Brain pericyte (primary cell): ENCODE measurements around the gene RDH16.

ENCODE experiments used
- DNase-seq: peaks from one replicate; pipeline ENCODE4 v3.0.0-alpha.2; 2012; ENCODE audit warnings: low read depth, low spot score

RDH16 gene

GRCh38 chr12:56957229-56958052, at the start of gene RDH16:
RDH16 (minus strand) TSS chr12:56957608; CDS start chr12:56957462, 146 bp downstream.
- no peak for DNase-seq

GRCh38 chr12:57006809-57007475, 49.5 kb upstream of the RDH16 start:
- DNase-seq: no peak

- no peak for DNase-seq
Measured at GRCh38 chr12:57005980-57006808, 48.8 kb upstream of the RDH16 start, which contains the start of gene ZBTB39. ZBTB39 (minus strand) TSS chr12:57006546; CDS start chr12:57004917, 1,629 bp downstream.

GRCh38 chr12:57004651-57005050, 47.2 kb upstream of the RDH16 start:
- DNase-seq: no peak

- DNase-seq: no peak
Measured at GRCh38 chr12:57003395-57003794, 46.0 kb upstream of the RDH16 start.

GRCh38 chr12:57001448-57001906, 44.1 kb upstream of the RDH16 start:
- DNase-seq: no peak

GRCh38 chr12:57000393-57000792, 43.0 kb upstream of the RDH16 start:
- DNase-seq: no peak

- no peak for DNase-seq
Measured at GRCh38 chr12:56999456-56999855, 42.0 kb upstream of the RDH16 start.

GRCh38 chr12:56998981-56999380, 41.6 kb upstream of the RDH16 start:
- DNase-seq: no peak

GRCh38 chr12:56998316-56998715, 40.9 kb upstream of the RDH16 start:
- DNase-seq: no peak

- DNase-seq: no peak
Measured at GRCh38 chr12:56996793-56997545, 39.6 kb upstream of the RDH16 start.

- DNase-seq: no peak
Measured at GRCh38 chr12:56995930-56996496, 38.6 kb upstream of the RDH16 start.

- no peak for DNase-seq
Measured at GRCh38 chr12:56995201-56995929, 38.0 kb upstream of the RDH16 start.

- no peak for DNase-seq
Measured at GRCh38 chr12:56994231-56994746, 36.9 kb upstream of the RDH16 start.

- no peak for DNase-seq
Measured at GRCh38 chr12:56993346-56993745, 35.9 kb upstream of the RDH16 start.

GRCh38 chr12:56991319-56992246, 34.2 kb upstream of the RDH16 start:
- DNase-seq: no peak

- no peak for DNase-seq
Measured at GRCh38 chr12:56990648-56991318, 33.4 kb upstream of the RDH16 start.
